Osteocyte (in vitro differentiated cells): ENCODE results near the gene ROR2. TPM values are rescaled to one million over a fixed set of nuclear protein-coding genes. Genes with fewer than 3 reads are reported as not detected.
A peak's percentile ranks its signal among the peaks of the same experiment; 100 is the strongest.

ENCODE experiments used
- DNase-seq: peaks from one replicate; pipeline ENCODE4 v3.0.0; 2021; ENCODE audit warnings: mixed read lengths; ENCODE audit not compliant: unreplicated experiment; ENCODE audit errors: extremely low spot score
- H3K27ac Mint-ChIP-seq: one replicate; pipeline ENCODE4 v1.8.0; 2021; ENCODE audit warnings: mild to moderate bottlenecking, mixed read lengths; ENCODE audit not compliant: unreplicated experiment
- H3K27me3 Mint-ChIP-seq: one replicate; pipeline ENCODE4 v1.8.0; 2021; ENCODE audit warnings: mixed read lengths; ENCODE audit not compliant: unreplicated experiment
- H3K36me3 Mint-ChIP-seq: one replicate; pipeline ENCODE4 v1.8.0; 2021; ENCODE audit warnings: mixed read lengths; ENCODE audit not compliant: unreplicated experiment
- H3K4me1 Mint-ChIP-seq: one replicate; pipeline ENCODE4 v1.8.0; 2021; ENCODE audit warnings: mixed read lengths; ENCODE audit not compliant: unreplicated experiment
- H3K4me3 Mint-ChIP-seq: one replicate; pipeline ENCODE4 v1.8.0; 2021; ENCODE audit warnings: mild to moderate bottlenecking, moderate library complexity, mixed read lengths; ENCODE audit not compliant: unreplicated experiment
- H3K9me3 Mint-ChIP-seq: one replicate; pipeline ENCODE4 v1.8.0; 2021; ENCODE audit warnings: mixed read lengths; ENCODE audit not compliant: unreplicated experiment
- CTCF ChIP-seq: fragments of 200-600 bp; sonication (generic); IDR thresholded peaks from 2 replicates; pipeline ENCODE4 v1.5.0; 2021; ENCODE audit warnings: antibody characterized with exemption, mild to moderate bottlenecking, moderate library complexity
- total RNA-seq: library from RNA; stranded (reverse); gene quantifications from 2 replicates; pipeline ENCODE4 v1.2.1, GENCODE V29; 2021

ROR2 gene
- total RNA-seq, 1 donor from 2014 or later, result 48.2 TPM

- H3K27ac Mint-ChIP-seq, result peak overlapping the region; percentile 84
- TF ChIP-seq CTCF, result no peak
- H3K4me1 Mint-ChIP-seq, result peaks cover 71% of the 10 kb centered on the region
- no peak for DNase-seq
- peak overlapping the region; percentile 30 for H3K4me3 Mint-ChIP-seq
- no peaks in the 10 kb centered on the region for H3K9me3 Mint-ChIP-seq
- no peaks in the 10 kb centered on the region for H3K27me3 Mint-ChIP-seq
- H3K36me3 Mint-ChIP-seq, result no peaks in the 10 kb centered on the region
These were observed 46.7 kb downstream of the ROR2 start for GRCh38 chr9:91903126-91903911.

GRCh38 chr9:91902475-91903125 is 47.4 kb downstream of the ROR2 start:
- Mint-ChIP-seq H3K27me3 (no peaks in the 10 kb centered on the region), H3K36me3 (no peaks in the 10 kb centered on the region), H3K9me3 (no peaks in the 10 kb centered on the region), H3K4me1 (peaks cover 71% of the 10 kb centered on the region), H3K4me3 (no peak overlapping the region), H3K27ac (peak overlapping the region; percentile 84)
- no peak for DNase-seq
- no peak for TF ChIP-seq CTCF

- H3K27ac Mint-ChIP-seq, result peak overlapping the region; percentile 17
- peaks cover 84% of the 10 kb centered on the region for H3K4me1 Mint-ChIP-seq
- no peak for DNase-seq
- no peaks in the 10 kb centered on the region for H3K36me3 Mint-ChIP-seq
- no peak overlapping the region for H3K4me3 Mint-ChIP-seq
- TF ChIP-seq CTCF, result no peak
- H3K9me3 Mint-ChIP-seq, result no peaks in the 10 kb centered on the region
- H3K27me3 Mint-ChIP-seq, result no peaks in the 10 kb centered on the region
These were observed 49.2 kb downstream of the ROR2 start for GRCh38 chr9:91900797-91901177.

- Mint-ChIP-seq H3K27ac (peak overlapping the region; percentile 17), H3K27me3 (no peaks in the 10 kb centered on the region), H3K4me1 (peaks cover 88% of the 10 kb centered on the region), H3K36me3 (no peaks in the 10 kb centered on the region), H3K4me3 (no peak overlapping the region), H3K9me3 (no peaks in the 10 kb centered on the region)
- no peak for TF ChIP-seq CTCF
- DNase-seq, result no peak
These were observed 49.8 kb downstream of the ROR2 start for GRCh38 chr9:91900055-91900796.

- Mint-ChIP-seq H3K4me1 (peaks cover 94% of the 10 kb centered on the region), H3K36me3 (no peaks in the 10 kb centered on the region), H3K27ac (no peak overlapping the region), H3K9me3 (no peaks in the 10 kb centered on the region), H3K27me3 (no peaks in the 10 kb centered on the region), H3K4me3 (no peak overlapping the region)
- TF ChIP-seq CTCF, result no peak
- no peak for DNase-seq
These were observed 50.4 kb downstream of the ROR2 start for GRCh38 chr9:91899594-91899993.
